DMS 273 (cell line): ENCODE data around the gene MOV10.
"Not testable (repeated sequence)": the region's sequence is repeated elsewhere in the genome, so short reads cannot be mapped to it uniquely, and the experiment has no call there.

Source experiments
- DNase-seq: peaks from one replicate; lab custom pipeline; 2025; ENCODE audit not compliant: unreplicated experiment; lab: John Stamatoyannopoulos, UW

MOV10 gene

GRCh38 chr1:112674440-112674985, at the start of gene MOV10:
Gene MOV10 (plus strand): TSS chr1:112674659. CDS start chr1:112674913, 254 bp downstream.
- peak; percentile 88 for DNase-seq

- no peak for DNase-seq
Observed at GRCh38 chr1:112625696-112626095, 48.8 kb upstream of the MOV10 start.

- no peak for DNase-seq
Observed at GRCh38 chr1:112626193-112626592, 48.3 kb upstream of the MOV10 start.

- DNase-seq: no peak
Observed at GRCh38 chr1:112626887-112627286, 47.6 kb upstream of the MOV10 start.

- DNase-seq: no peak
Observed at GRCh38 chr1:112628516-112628915, 45.9 kb upstream of the MOV10 start.

GRCh38 chr1:112629256-112629655, 45.2 kb upstream of the MOV10 start:
- DNase-seq: no peak

- DNase-seq: no peak
Observed at GRCh38 chr1:112633628-112634027, 40.8 kb upstream of the MOV10 start.

- no peak for DNase-seq
Observed at GRCh38 chr1:112634367-112634766, 40.1 kb upstream of the MOV10 start.

- DNase-seq: no peak
Observed at GRCh38 chr1:112636056-112636455, 38.4 kb upstream of the MOV10 start.

GRCh38 chr1:112636597-112637253, 37.7 kb upstream of the MOV10 start:
- DNase-seq: no peak

- DNase-seq: peak; percentile 17
Observed at GRCh38 chr1:112637254-112638109, 37.0 kb upstream of the MOV10 start.

- DNase-seq: no peak
Observed at GRCh38 chr1:112638110-112638428, 36.4 kb upstream of the MOV10 start.

GRCh38 chr1:112640437-112640836, 34.0 kb upstream of the MOV10 start:
- DNase-seq: not testable (repeated sequence)

- no peak for DNase-seq
Observed at GRCh38 chr1:112643080-112643479, 31.4 kb upstream of the MOV10 start.

GRCh38 chr1:112646225-112646624, 28.2 kb upstream of the MOV10 start:
- no peak for DNase-seq

- no peak for DNase-seq
Observed at GRCh38 chr1:112651205-112651604, 23.3 kb upstream of the MOV10 start.

GRCh38 chr1:112665857-112666256, 8.6 kb upstream of the MOV10 start:
- DNase-seq: no peak

- DNase-seq: no peak
Observed at GRCh38 chr1:112666946-112667345, 7.5 kb upstream of the MOV10 start.

GRCh38 chr1:112672009-112672408, 2.5 kb upstream of the MOV10 start:
- DNase-seq: no peak

GRCh38 chr1:112672842-112673241, 1.6 kb upstream of the MOV10 start:
- no peak for DNase-seq

- peak; percentile 71 for DNase-seq
Observed at GRCh38 chr1:112673592-112674439, 643 bp upstream of the MOV10 start.
